CD8-positive, alpha-beta memory T cell (primary cell): ENCODE measurements around the gene STYK1. TPM values are rescaled to one million over a fixed set of nuclear protein-coding genes. Genes with fewer than 3 reads are reported as not detected.
"Not testable (repeated sequence)": the region's sequence is repeated elsewhere in the genome, so short reads cannot be mapped to it uniquely, and the experiment has no call there.

Source experiments
- CTCF ChIA-PET: fragments of 350-600 bp; sonication (Branson Sonifier 250); formaldehyde crosslinking; loops from one replicate; lab custom pipeline; 2021; ENCODE audit warnings: antibody characterized with exemption; lab: Charles Lee
- POLR2A ChIA-PET: fragments of 350-600 bp; sonication (Branson Sonifier 250); formaldehyde crosslinking; loops from one replicate; lab custom pipeline; 2021; ENCODE audit warnings: antibody characterized with exemption; lab: Charles Lee
- DNase-seq, 5 donors: peaks; one replicate each; pipeline versions ENCODE4 v3.0.0 to v3.0.0-alpha.2; 2020 to 2022; ENCODE audit warnings: mixed read lengths in 1 of 5
- H3K27ac ChIP-seq: one replicate; pipeline ENCODE4 v1.7.0; 2013; ENCODE audit warnings: low read depth, mild to moderate bottlenecking, low read length, moderate library complexity
- H3K27me3 ChIP-seq: 2 replicates; pipeline ENCODE4 v1.7.0; 2013; ENCODE audit warnings: low read length, mild to moderate bottlenecking; ENCODE audit not compliant: insufficient read depth, poor library complexity, severe bottlenecking
- H3K36me3 ChIP-seq: 2 replicates; pipeline ENCODE4 v1.7.0; 2013; ENCODE audit warnings: mild to moderate bottlenecking, low read length, moderate library complexity; ENCODE audit not compliant: insufficient read depth
- H3K4me1 ChIP-seq: 2 replicates; pipeline ENCODE4 v1.7.0; 2013; ENCODE audit warnings: mild to moderate bottlenecking, low read length, moderate library complexity; ENCODE audit not compliant: insufficient read depth
- H3K4me3 ChIP-seq: 2 replicates; pipeline ENCODE4 v1.7.0; 2013; ENCODE audit warnings: mild to moderate bottlenecking, low read length
- H3K9me3 ChIP-seq: 2 replicates; pipeline ENCODE4 v1.7.0; 2013; ENCODE audit warnings: mild to moderate bottlenecking, low read length
- H3K27ac Mint-ChIP-seq, 8 donors: one replicate each; pipeline ENCODE4 v1.8.0; 2020 to 2021; ENCODE audit warnings: mixed read lengths in 8 of 8, mild to moderate bottlenecking in 6 of 8, inconsistent platforms in 3 of 8, moderate library complexity in 3 of 8
- H3K27me3 Mint-ChIP-seq, 2 donors: one replicate each; pipeline ENCODE4 v1.8.0; 2020 to 2021; ENCODE audit warnings: mixed read lengths in 2 of 2, mild to moderate bottlenecking in 1 of 2, moderate library complexity in 1 of 2
- H3K36me3 Mint-ChIP-seq, 3 donors: one replicate each; pipeline ENCODE4 v1.8.0; 2020 to 2021; ENCODE audit warnings: mixed read lengths in 3 of 3, inconsistent platforms in 1 of 3, mild to moderate bottlenecking in 1 of 3
- H3K4me1 Mint-ChIP-seq, 3 donors: one replicate each; pipeline ENCODE4 v1.8.0; 2020 to 2021; ENCODE audit warnings: mixed read lengths in 3 of 3, inconsistent platforms in 1 of 3, mild to moderate bottlenecking in 1 of 3
- H3K4me3 Mint-ChIP-seq, 7 donors: one replicate each; pipeline ENCODE4 v1.8.0; 2020 to 2021; ENCODE audit warnings: mixed read lengths in 7 of 7, mild to moderate bottlenecking in 6 of 7, moderate library complexity in 4 of 7, inconsistent platforms in 2 of 7
- H3K9me3 Mint-ChIP-seq, 5 donors: one replicate each; pipeline ENCODE4 v1.8.0; 2020 to 2022; ENCODE audit warnings: mixed read lengths in 5 of 5, mild to moderate bottlenecking in 3 of 5, moderate library complexity in 2 of 5, inconsistent platforms in 1 of 5
- polyA plus RNA-seq: library from polyadenylated mRNA; unstranded; fragments of 300-500 nt; fragmentation: Illumina TruSeq; gene quantifications from one replicate; pipeline ENCODE4 v1.2.3, GENCODE V29; 2021
- total RNA-seq, 2 experiments: library from RNA; stranded (reverse); gene quantifications; one replicate each; pipeline ENCODE4 v1.2.3, GENCODE V29; 2021

STYK1 gene
- total and polyA plus RNA-seq, 3 experiments from 2014 or later: 2.0 to 2.1 (median 2.1) TPM

- no peaks in the 10 kb centered on the region for H3K9me3 ChIP-seq
- no peak overlapping the region for H3K27ac Mint-ChIP-seq
- H3K4me3 Mint-ChIP-seq: peak overlapping the region in 1 of 7 donors; percentile 44
- peaks cover 5% of the 10 kb centered on the region for H3K4me1 ChIP-seq
- H3K4me3 ChIP-seq: no peak overlapping the region
- DNase-seq: no peak
- H3K36me3 Mint-ChIP-seq: peaks cover 0 to 24% (median 0%) of the 10 kb centered on the region in 3 donors
- H3K27me3 ChIP-seq: no peaks in the 10 kb centered on the region
- H3K27ac ChIP-seq: no peak overlapping the region
- H3K36me3 ChIP-seq: no peaks in the 10 kb centered on the region
- CTCF ChIA-PET: no interaction called here
- H3K9me3 Mint-ChIP-seq: no peaks in the 10 kb centered on the region
- peaks cover 11 to 15% (median 12%) of the 10 kb centered on the region in 3 donors for H3K4me1 Mint-ChIP-seq
- POLR2A ChIA-PET: no interaction called here
- H3K27me3 Mint-ChIP-seq: peaks cover 0 to 4% of the 10 kb centered on the region in 2 donors
Measured at GRCh38 chr12:10617863-10618262, 56.0 kb downstream of the STYK1 start.

DNA sequence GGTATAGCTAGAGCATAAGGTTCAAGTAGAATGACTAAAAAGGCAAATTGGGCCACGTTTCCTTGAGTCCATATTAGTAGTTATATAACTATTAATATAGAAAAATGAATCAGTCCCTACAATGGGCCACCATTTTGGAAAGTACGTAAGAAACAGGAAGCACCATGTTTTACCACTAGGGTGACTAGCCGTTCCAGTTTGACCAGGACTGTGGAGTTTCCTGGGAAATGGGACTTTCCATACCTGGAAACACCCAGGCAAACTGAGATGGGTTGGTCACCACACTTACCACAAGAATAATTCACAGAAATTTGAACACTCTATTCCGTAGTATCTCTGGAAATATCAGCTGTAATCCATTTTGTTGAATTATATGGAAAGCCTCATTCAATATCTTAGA is 58.3 kb downstream of the STYK1 start:
- Mint-ChIP-seq H3K36me3 (peaks cover 0 to 26% (median 2%) of the 10 kb centered on the region in 3 donors), H3K27me3 (peaks cover 0 to 4% of the 10 kb centered on the region in 2 donors), H3K9me3 (no peaks in the 10 kb centered on the region), H3K27ac (peak overlapping the region in 3 of 8 donors; percentile 52 to 80 (median 73)), H3K4me1 (peaks cover 26 to 36% (median 34%) of the 10 kb centered on the region in 3 donors), H3K4me3 (peak overlapping the region in 5 of 7 donors; percentile 16 to 70 (median 30))
- Histone ChIP-seq H3K36me3 (no peaks in the 10 kb centered on the region), H3K4me3 (no peak overlapping the region), H3K9me3 (no peaks in the 10 kb centered on the region), H3K27me3 (no peaks in the 10 kb centered on the region), H3K4me1 (peaks cover 17% of the 10 kb centered on the region), H3K27ac (no peak overlapping the region)
- CTCF ChIA-PET: no interaction called here
- POLR2A ChIA-PET: no interaction called here
- no peak for DNase-seq

DNA sequence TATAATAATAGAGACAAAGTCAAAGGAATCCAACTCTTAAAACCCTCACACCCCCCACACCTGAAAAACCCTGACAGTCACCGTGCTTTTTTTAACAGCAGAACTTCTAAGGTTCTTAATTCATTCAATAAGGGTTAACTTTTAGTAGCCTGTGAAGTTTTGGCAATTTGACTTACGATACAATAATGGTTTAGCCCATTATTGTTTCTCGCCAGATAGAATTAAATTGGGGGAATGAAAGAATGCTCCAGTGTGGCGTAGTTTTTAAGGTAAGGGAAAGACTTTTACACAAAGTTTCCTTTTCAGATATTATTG is 59.8 kb downstream of the STYK1 start:
- Histone ChIP-seq H3K27ac (peak overlapping the region; percentile 97), H3K36me3 (peaks cover 5% of the 10 kb centered on the region), H3K4me1 (peaks cover 17% of the 10 kb centered on the region), H3K4me3 (peak overlapping the region; percentile 89), H3K27me3 (no peaks in the 10 kb centered on the region), H3K9me3 (no peaks in the 10 kb centered on the region)
- peaks cover 0 to 29% (median 11%) of the 10 kb centered on the region in 3 donors for H3K36me3 Mint-ChIP-seq
- CTCF ChIA-PET: interaction anchor here (0.6 to 2.1 kb wide), 4 partner anchors 12 to 378 kb away, joined by 3 to 5 read pairs (median 3); no protein-coding TSS in a partner anchor
- no peaks in the 10 kb centered on the region for H3K9me3 Mint-ChIP-seq
- no peak for DNase-seq
- H3K4me1 Mint-ChIP-seq: peaks cover 26 to 47% (median 47%) of the 10 kb centered on the region in 3 donors
- H3K27ac Mint-ChIP-seq: peak overlapping the region; percentile 98 to 100 (median 99)
- H3K4me3 Mint-ChIP-seq: peak overlapping the region; percentile 95 to 100 (median 99)
- POLR2A ChIA-PET: interaction anchor here (0.7 to 1.7 kb wide), 7 partner anchors 11 to 136 kb away, joined by 3 to 12 read pairs (median 4); no protein-coding TSS in a partner anchor
- H3K27me3 Mint-ChIP-seq: peaks cover 0 to 4% of the 10 kb centered on the region in 2 donors

- DNase-seq: peak; percentile 95 to 99 (median 97)
- Mint-ChIP-seq H3K9me3 (no peaks in the 10 kb centered on the region), H3K4me1 (peaks cover 26 to 51% (median 49%) of the 10 kb centered on the region in 3 donors), H3K4me3 (peak within 1 kb of the TSS; percentile 95 to 100 (median 99)), H3K27ac (peak within 1 kb of the TSS; percentile 98 to 100 (median 99)), H3K36me3 (peaks cover 0 to 35% (median 15%) of the 10 kb centered on the region in 3 donors), H3K27me3 (peaks cover 0 to 4% of the 10 kb centered on the region in 2 donors)
- peaks cover 5% of the 10 kb centered on the region for H3K36me3 ChIP-seq
- no peaks in the 10 kb centered on the region for H3K9me3 ChIP-seq
- peak within 1 kb of the TSS; percentile 89 for H3K4me3 ChIP-seq
- peaks cover 17% of the 10 kb centered on the region for H3K4me1 ChIP-seq
- H3K27me3 ChIP-seq: no peaks in the 10 kb centered on the region
- H3K27ac ChIP-seq: peak within 1 kb of the TSS; percentile 97
- ChIA-PET CTCF (interaction anchor here (0.6 to 2.1 kb wide), 5 partner anchors 12 to 378 kb away, joined by 3 to 5 read pairs (median 3); no protein-coding TSS in a partner anchor), POLR2A (interaction anchor here (0.5 to 1.7 kb wide), 11 partner anchors 11 to 840 kb away, joined by 3 to 12 read pairs (median 5); no protein-coding TSS in a partner anchor)
Measured at GRCh38 chr12:10613349-10614055, 60.4 kb downstream of the STYK1 start, which contains the start of gene MAGOHB. Gene MAGOHB (minus strand): TSS chr12:10613609. CDS start chr12:10613532, 77 bp downstream.

DNA sequence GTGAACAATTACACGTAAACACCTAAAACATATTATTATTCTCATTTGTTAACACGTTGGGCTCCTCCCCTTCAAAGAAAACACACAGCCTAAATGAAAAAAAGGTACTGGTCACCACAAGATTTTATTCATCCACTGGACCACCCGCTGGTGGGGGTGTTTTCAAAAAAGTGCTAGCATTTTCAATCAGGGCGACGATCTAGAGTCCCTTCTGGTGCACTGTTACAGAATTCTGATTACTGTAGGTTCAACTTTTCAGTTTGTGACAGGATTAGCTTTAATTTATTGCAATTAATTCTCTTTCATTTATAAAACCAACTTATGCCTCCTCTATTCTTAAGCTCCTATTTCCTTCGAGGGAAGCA is 60.9 kb downstream of the STYK1 start:
- H3K27me3 Mint-ChIP-seq: peaks cover 0 to 4% of the 10 kb centered on the region in 2 donors
- peaks cover 28 to 55% (median 53%) of the 10 kb centered on the region in 3 donors for H3K4me1 Mint-ChIP-seq
- Histone ChIP-seq H3K36me3 (peaks cover 5% of the 10 kb centered on the region), H3K4me1 (peaks cover 17% of the 10 kb centered on the region), H3K27me3 (no peaks in the 10 kb centered on the region), H3K27ac (peak overlapping the region; percentile 97), H3K4me3 (peak overlapping the region; percentile 89), H3K9me3 (no peaks in the 10 kb centered on the region)
- peak overlapping the region; percentile 98 to 100 (median 99) for H3K27ac Mint-ChIP-seq
- CTCF ChIA-PET: interaction anchor here (0.6 to 2.1 kb wide), 3 partner anchors 13 to 291 kb away, joined by 3 to 5 read pairs (median 5); no protein-coding TSS in a partner anchor
- H3K9me3 Mint-ChIP-seq: no peaks in the 10 kb centered on the region
- H3K4me3 Mint-ChIP-seq: peak overlapping the region; percentile 95 to 100 (median 99)
- DNase-seq: no peak
- peaks cover 0 to 39% (median 15%) of the 10 kb centered on the region in 3 donors for H3K36me3 Mint-ChIP-seq
- POLR2A ChIA-PET: interaction anchor here (0.5 to 1.7 kb wide), 6 partner anchors 10 to 839 kb away, joined by 3 to 12 read pairs (median 5); no protein-coding TSS in a partner anchor

DNA sequence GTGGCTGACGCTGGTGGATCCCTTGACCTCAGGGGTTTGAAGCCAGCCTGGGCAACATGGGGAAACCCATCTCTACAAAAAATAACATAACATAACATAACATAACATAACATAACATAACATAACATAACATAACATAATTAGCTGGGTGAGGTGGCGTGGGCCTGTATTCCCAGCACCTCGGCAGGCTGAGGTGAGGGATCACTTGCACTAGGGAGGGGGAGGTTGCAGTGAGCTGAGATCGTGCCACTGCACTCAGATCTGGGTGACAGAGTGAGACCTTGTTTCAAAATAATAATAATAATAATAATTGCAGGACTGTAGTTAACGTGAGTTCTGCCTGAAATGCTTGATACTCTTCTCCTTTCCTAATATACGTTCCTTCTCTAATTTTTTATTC is 61.7 kb downstream of the STYK1 start:
- Histone ChIP-seq H3K9me3 (no peaks in the 10 kb centered on the region), H3K36me3 (peaks cover 7% of the 10 kb centered on the region), H3K4me1 (peaks cover 17% of the 10 kb centered on the region), H3K4me3 (no peak overlapping the region), H3K27ac (no peak overlapping the region), H3K27me3 (no peaks in the 10 kb centered on the region)
- no peaks in the 10 kb centered on the region for H3K9me3 Mint-ChIP-seq
- H3K36me3 Mint-ChIP-seq: peaks cover 0 to 47% (median 17%) of the 10 kb centered on the region in 3 donors
- peaks cover 0 to 4% of the 10 kb centered on the region in 2 donors for H3K27me3 Mint-ChIP-seq
- peak overlapping the region; percentile 74 to 100 (median 99) for H3K27ac Mint-ChIP-seq
- peaks cover 28 to 56% (median 56%) of the 10 kb centered on the region in 3 donors for H3K4me1 Mint-ChIP-seq
- POLR2A ChIA-PET: interaction anchor here (0.8 to 1.0 kb wide), 2 partner anchors 47 to 56 kb away, joined by 3 read pairs; no protein-coding TSS in a partner anchor
- DNase-seq: no peak
- H3K4me3 Mint-ChIP-seq: peak overlapping the region; percentile 95 to 100 (median 99)
- CTCF ChIA-PET: interaction anchor here (0.7 to 0.8 kb wide), 2 partner anchors 58 to 138 kb away, joined by 3 read pairs; no protein-coding TSS in a partner anchor

GRCh38 chr12:10611258-10611657 is 62.6 kb downstream of the STYK1 start:
- H3K36me3 ChIP-seq: peaks cover 10% of the 10 kb centered on the region
- not testable (repeated sequence) for H3K9me3 Mint-ChIP-seq, H3K27me3 Mint-ChIP-seq, H3K27me3 ChIP-seq, H3K9me3 ChIP-seq, DNase-seq, H3K4me3 ChIP-seq, H3K27ac ChIP-seq
- peak overlapping the region in 2 of 7 donors; percentile 11 to 99 for H3K4me3 Mint-ChIP-seq
- H3K36me3 Mint-ChIP-seq: peaks cover 0 to 53% (median 18%) of the 10 kb centered on the region in 3 donors
- peaks cover 17% of the 10 kb centered on the region for H3K4me1 ChIP-seq
- peak overlapping the region in 5 of 8 donors; percentile 17 to 99 (median 38) for H3K27ac Mint-ChIP-seq
- ChIA-PET CTCF (interaction anchor here (0.8 kb wide), 1 partner anchor 139 kb away, joined by 3 read pairs; no protein-coding TSS in a partner anchor), POLR2A (interaction anchor here (0.6 to 1.2 kb wide), 5 partner anchors 20 to 61 kb away, joined by 3 to 4 read pairs (median 3); no protein-coding TSS in a partner anchor)
- peaks cover 28 to 58% (median 56%) of the 10 kb centered on the region in 3 donors for H3K4me1 Mint-ChIP-seq
